OCI-LY3 (cell line): ENCODE data around the gene TMA16.
A peak's percentile ranks its signal among the peaks of the same experiment; 100 is the strongest.

Experiments used
- H2AFZ ChIP-seq: fragments of 200-600, 300-600 bp; shearing (Covaris generic); 2 replicates; pipeline ENCODE4 v1.6.0; 2014; ENCODE audit warnings: antibody characterized with exemption, low read depth, low read length
- H3K27ac ChIP-seq: fragments of 200-600, 300-600 bp; sonication (generic); 2 replicates; pipeline ENCODE4 v1.5.1; 2014; ENCODE audit warnings: mild to moderate bottlenecking, low read length, moderate library complexity, mixed read lengths
- H3K27me3 ChIP-seq: fragments of 200-600, 300-600 bp; sonication (generic); 2 replicates; pipeline ENCODE4 v1.6.1; 2014; ENCODE audit warnings: low read depth, low read length, mixed read lengths
- H3K36me3 ChIP-seq: fragments of 200-600, 300-600 bp; sonication (generic); replicated peaks from 2 replicates; pipeline ENCODE3; 2014; ENCODE audit warnings: low read depth, low read length, mixed read lengths
- H3K4me1 ChIP-seq: fragments of 300-600, 200-600 bp; sonication (generic); 2 replicates; pipeline ENCODE4 v1.6.1; 2014; ENCODE audit warnings: low read length, mixed read lengths
- H3K4me2 ChIP-seq: fragments of 200-600, 300-600 bp; sonication (generic); 2 replicates; pipeline ENCODE4 v1.6.1; 2014; ENCODE audit warnings: low read length, mixed read lengths
- H3K4me3 ChIP-seq: fragments of 300-600, 200-600 bp; sonication (generic); 2 replicates; pipeline ENCODE4 v1.5.1; 2014; ENCODE audit warnings: antibody characterized with exemption, mild to moderate bottlenecking, low read length, moderate library complexity
- H3K79me2 ChIP-seq: fragments of 300-600, 200-600 bp; shearing (Covaris generic); 2 replicates; pipeline ENCODE4 v1.6.1; 2014; ENCODE audit warnings: mild to moderate bottlenecking, low read length, mixed read lengths
- H3K9ac ChIP-seq: fragments of 300-600, 200-600 bp; shearing (Covaris generic); 2 replicates; pipeline ENCODE4 v1.6.0; 2014; ENCODE audit warnings: mild to moderate bottlenecking, low read length, moderate library complexity
- H3K9me3 ChIP-seq: fragments of 200-600, 300-600 bp; shearing (Covaris generic); 2 replicates; pipeline ENCODE4 v1.6.1; 2014; ENCODE audit warnings: low read length, mixed read lengths; ENCODE audit not compliant: insufficient read depth
- H4K20me1 ChIP-seq: fragments of 200-600, 300-600 bp; sonication (generic); 2 replicates; pipeline ENCODE4 v1.6.1; 2016; ENCODE audit warnings: low read length, mixed read lengths; ENCODE audit not compliant: insufficient read depth
- CTCF ChIP-seq: fragments of 200-600, 300-600 bp; sonication (generic); IDR thresholded peaks from 2 replicates; pipeline ENCODE4 v1.5.1; 2014; ENCODE audit warnings: antibody characterized with exemption, low read length, low read depth
- EZH2phosphoT487 ChIP-seq: fragments of 200-600 bp; shearing (Covaris generic); IDR thresholded peaks from 2 replicates; pipeline ENCODE4 v1.6.1; 2018; ENCODE audit warnings: antibody characterized with exemption, mixed run types, low read depth

The TMA16 gene

GRCh38 chr4:163492951-163493504 is 1.5 kb upstream of the TMA16 start:
- peaks cover 40% of the 10 kb centered on the region for H3K79me2 ChIP-seq
- H3K27ac ChIP-seq, result peak overlapping the region; percentile 87
- peaks cover 19% of the 10 kb centered on the region for H4K20me1 ChIP-seq
- H3K4me2 ChIP-seq, result peak overlapping the region; percentile 90
- no peaks in the 10 kb centered on the region for H3K27me3 ChIP-seq
- H2AFZ ChIP-seq, result no peak overlapping the region
- H3K9me3 ChIP-seq, result 0 out of 2 replicates have a peak, but pooled peaks cover 5% of the 10 kb centered on the region
- H3K36me3 ChIP-seq, result peaks cover 14% of the 10 kb centered on the region
- peak overlapping the region; percentile 80 for H3K4me3 ChIP-seq
- H3K9ac ChIP-seq, result peak overlapping the region; percentile 91
- peaks cover 33% of the 10 kb centered on the region for H3K4me1 ChIP-seq
- TF ChIP-seq CTCF (no peak), EZH2phosphoT487 (no peak)

DNA sequence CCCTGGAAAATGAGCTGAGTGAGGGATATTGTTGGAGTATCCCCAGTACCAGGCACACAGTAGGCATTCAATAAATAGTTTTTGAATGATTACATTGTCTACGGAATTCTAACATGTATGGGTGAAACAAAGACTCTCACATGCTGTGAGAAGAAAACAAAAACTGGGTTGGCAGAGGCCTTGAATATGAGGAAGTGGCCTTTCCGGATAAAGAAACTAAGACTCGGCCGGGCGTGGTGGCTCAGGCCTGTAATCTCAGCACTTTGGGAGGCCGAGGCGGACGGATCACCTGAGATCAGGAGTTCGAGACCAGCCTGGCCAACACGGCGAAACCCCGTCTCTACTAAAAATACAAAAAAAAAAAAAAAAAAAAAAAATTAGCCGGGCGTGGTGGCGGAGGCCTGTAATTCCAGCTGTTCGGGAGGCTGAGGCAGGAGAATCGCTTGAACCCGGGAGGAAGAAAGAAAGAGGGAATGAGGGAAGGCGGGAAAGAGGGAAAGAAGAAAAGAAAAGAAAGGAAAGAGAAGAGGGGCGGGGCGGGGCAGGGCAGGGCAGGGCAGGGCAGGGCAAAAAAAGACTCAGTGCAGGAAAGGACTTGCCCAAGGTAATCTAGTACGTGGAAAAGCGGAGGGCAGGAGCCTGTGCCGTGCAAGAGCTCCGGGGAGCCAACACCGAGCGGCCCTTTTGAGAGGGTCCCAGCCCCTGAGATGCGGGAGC is 689 bp upstream of the TMA16 start:
- TF ChIP-seq EZH2phosphoT487 (no peak), CTCF (no peak)
- Histone ChIP-seq H3K4me1 (peaks cover 30% of the 10 kb centered on the region), H3K9me3 (0 out of 2 replicates have a peak, but pooled peaks cover 5% of the 10 kb centered on the region), H3K4me3 (peak overlapping the region; percentile 80), H3K27me3 (no peaks in the 10 kb centered on the region), H3K79me2 (peaks cover 48% of the 10 kb centered on the region), H3K9ac (peak overlapping the region; percentile 91), H3K4me2 (peak overlapping the region; percentile 90), H3K27ac (peak overlapping the region; percentile 87), H4K20me1 (peaks cover 22% of the 10 kb centered on the region), H2AFZ (peak overlapping the region; percentile 37), H3K36me3 (peaks cover 17% of the 10 kb centered on the region)

DNA sequence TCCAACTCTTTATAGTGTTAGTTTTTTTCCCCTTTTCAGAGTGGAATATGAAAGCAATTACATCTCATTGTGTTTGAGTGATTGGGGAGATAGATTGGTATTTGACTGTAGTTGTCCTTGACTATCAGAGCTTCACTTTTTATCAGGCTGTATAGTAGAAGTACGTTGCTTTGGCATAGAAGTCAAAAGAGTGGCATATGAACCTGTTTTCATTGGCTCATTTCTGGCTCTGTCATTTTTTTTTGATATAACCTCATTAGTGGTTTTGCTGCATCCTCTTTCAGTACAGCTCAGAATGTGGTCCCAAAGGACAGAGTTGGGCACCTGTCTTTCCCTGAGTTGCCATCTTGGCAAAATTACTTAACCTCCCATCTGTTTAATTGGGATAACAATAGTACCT is 1.4 kb downstream of the TMA16 start:
- Histone ChIP-seq H4K20me1 (peaks cover 37% of the 10 kb centered on the region), H2AFZ (no peak overlapping the region), H3K79me2 (peaks cover 69% of the 10 kb centered on the region), H3K9me3 (0 out of 2 replicates have a peak, but pooled peaks cover 5% of the 10 kb centered on the region), H3K4me1 (peaks cover 30% of the 10 kb centered on the region), H3K27ac (peak overlapping the region; percentile 87), H3K4me2 (peak overlapping the region; percentile 90), H3K9ac (peak overlapping the region; percentile 91), H3K27me3 (no peaks in the 10 kb centered on the region), H3K36me3 (peaks cover 32% of the 10 kb centered on the region), H3K4me3 (peak overlapping the region; percentile 80)
- TF ChIP-seq CTCF (no peak), EZH2phosphoT487 (no peak)

DNA sequence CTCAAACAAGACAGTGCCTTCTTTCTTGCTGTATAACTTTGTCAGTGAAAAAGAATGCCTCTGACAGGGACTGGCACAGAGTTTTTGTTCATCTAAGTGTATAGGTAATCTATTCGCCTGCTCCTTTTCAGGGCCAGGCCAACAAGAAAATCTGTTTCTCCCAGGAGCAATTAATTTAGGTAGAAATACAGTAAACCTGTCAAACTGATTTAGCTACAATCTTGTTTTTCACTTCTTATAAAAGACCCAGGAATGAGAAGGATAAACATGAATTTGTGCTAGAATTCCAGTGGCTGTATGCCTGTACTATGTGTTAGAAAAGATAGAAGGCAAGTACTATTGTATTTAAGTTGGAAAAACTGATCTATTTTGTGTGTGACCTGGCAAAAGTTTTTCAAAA is 6.1 kb downstream of the TMA16 start:
- Histone ChIP-seq H4K20me1 (peaks cover 82% of the 10 kb centered on the region), H3K4me2 (no peak overlapping the region), H2AFZ (no peak overlapping the region), H3K79me2 (peaks cover 100% of the 10 kb centered on the region), H3K9me3 (0 out of 2 replicates have a peak, but pooled peaks cover 5% of the 10 kb centered on the region), H3K36me3 (peaks cover 48% of the 10 kb centered on the region), H3K9ac (no peak overlapping the region), H3K4me1 (peaks cover 39% of the 10 kb centered on the region), H3K27ac (no peak overlapping the region), H3K27me3 (no peaks in the 10 kb centered on the region), H3K4me3 (no peak overlapping the region)
- TF ChIP-seq EZH2phosphoT487 (no peak), CTCF (no peak)
